GM12873 (cell line): ENCODE measurements around the gene LYRM9.

Source experiments
- CTCF ChIP-seq: IDR thresholded peaks from 2 replicates; pipeline ENCODE4 v1.5.1; 2012; ENCODE audit warnings: low read depth, mild to moderate bottlenecking, moderate library complexity, low read length, control low read depth; ENCODE audit not compliant: insufficient read depth; ENCODE audit errors: missing control alignments

The LYRM9 gene

GRCh38 chr17:27918498-27918897, 25.3 kb upstream of the LYRM9 start:
- no peak for TF ChIP-seq CTCF

GRCh38 chr17:27917000-27917399, 23.8 kb upstream of the LYRM9 start:
- no peak for TF ChIP-seq CTCF

- TF ChIP-seq CTCF, result no peak
Measured at GRCh38 chr17:27915709-27916108, 22.5 kb upstream of the LYRM9 start.

GRCh38 chr17:27914382-27914781, 21.2 kb upstream of the LYRM9 start:
- TF ChIP-seq CTCF, result no peak

GRCh38 chr17:27912964-27913363, 19.8 kb upstream of the LYRM9 start:
- TF ChIP-seq CTCF, result no peak

- no peak for TF ChIP-seq CTCF
Measured at GRCh38 chr17:27907976-27908558, 14.9 kb upstream of the LYRM9 start.

GRCh38 chr17:27906623-27907022, 13.5 kb upstream of the LYRM9 start:
- TF ChIP-seq CTCF, result no peak
